T-helper 1 cell treated with Interleukin-12 subunit alpha and Interleukin-12 subunit beta and Interleukin-4 antibody, amounts not matched to agents 30 ng/mL and 1 ng/mL, for 36 hours (primary cell): ENCODE data around the gene GDF2. TPM values are rescaled to one million over a fixed set of nuclear protein-coding genes. Genes with fewer than 3 reads are reported as not detected.

Experiments
- intact Hi-C: fragments of 100-400 bp; cut with micrococcal nuclease; formaldehyde crosslinking; loops from one replicate; pipeline ENCODE4 v1.15.1; 2024
- total RNA-seq: library from RNA; stranded (reverse); gene quantifications from 2 replicates; pipeline ENCODE4 v1.2.3, GENCODE V29; 2022

GDF2 gene
- total RNA-seq, 1 donor from 2014 or later = not detected

DNA sequence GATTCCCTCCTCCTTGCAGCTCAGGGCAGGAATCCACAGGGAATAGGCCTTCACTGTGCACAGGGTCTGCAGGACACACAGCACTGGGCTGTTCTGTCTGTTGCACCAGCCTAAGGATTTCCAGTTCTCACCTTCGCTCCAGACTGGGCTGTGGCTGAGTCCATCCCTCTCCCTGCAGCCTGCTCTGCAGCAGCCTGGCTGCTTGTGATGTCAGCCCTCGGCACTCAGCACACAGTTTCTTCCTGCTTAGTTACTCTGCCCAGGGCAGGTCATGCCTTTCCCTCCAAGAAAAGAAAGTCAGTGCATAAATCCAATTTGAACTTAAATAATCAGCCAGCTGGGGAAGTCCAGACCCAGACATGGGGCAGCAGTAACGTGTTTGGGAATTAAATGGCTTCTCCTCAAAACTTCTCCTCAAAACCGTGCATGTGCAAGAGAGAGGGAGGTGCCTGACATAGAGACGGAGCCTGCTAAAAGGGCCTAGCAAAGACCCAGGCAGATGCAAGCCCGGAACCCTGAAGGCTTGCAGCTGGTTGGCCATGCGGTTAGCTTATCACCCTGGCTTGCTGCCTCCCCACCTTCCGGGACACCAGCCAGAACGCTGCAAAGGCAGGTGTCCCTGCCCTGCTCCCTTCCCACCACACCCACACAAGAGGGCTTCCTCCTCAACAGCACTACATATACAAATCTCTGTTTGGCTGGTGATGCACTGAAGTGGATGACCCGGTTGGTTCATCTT, 10.9 kb upstream of the GDF2 start:
- intact Hi-C loops = loop anchor here (1.0 to 5.0 kb wide), 2 partner anchors 34 to 130 kb away; no protein-coding TSS in a partner anchor

- intact Hi-C loops = loop anchor here (1.0 to 5.0 kb wide), 4 partner anchors 35 to 288 kb away; no protein-coding TSS in a partner anchor
Measured at GRCh38 chr10:47311932-47312662, 10.2 kb upstream of the GDF2 start.

- intact Hi-C loops = loop anchor here (1.0 to 5.0 kb wide), 3 partner anchors 35 to 288 kb away; no protein-coding TSS in a partner anchor
Measured at GRCh38 chr10:47312663-47312995, 9.6 kb upstream of the GDF2 start.

- intact Hi-C loops = loop anchor here (5.0 kb wide), 1 partner anchor 37 kb away; no protein-coding TSS in a partner anchor
Measured at GRCh38 chr10:47314416-47314970, 7.8 kb upstream of the GDF2 start.

DNA sequence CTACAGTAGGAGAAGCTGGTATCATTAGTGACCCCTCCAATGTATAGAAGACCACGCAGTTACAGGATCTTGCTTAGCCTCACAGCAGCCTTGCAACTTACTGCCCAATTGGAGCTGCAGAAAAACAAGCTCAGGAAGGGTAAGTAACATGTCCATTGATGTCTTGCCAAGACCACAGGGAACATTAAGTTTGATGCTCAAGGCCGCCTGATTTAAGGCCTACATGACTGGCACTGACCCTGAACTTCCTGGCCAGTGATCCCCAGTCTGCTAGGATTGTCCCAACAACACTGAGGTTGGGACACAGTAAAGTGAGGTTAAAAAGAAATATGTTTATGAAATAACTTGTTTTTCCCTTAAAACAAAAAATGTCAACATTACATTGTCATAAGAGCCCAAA, 6.8 kb upstream of the GDF2 start:
- intact Hi-C loops = no loop called here

GRCh38 chr10:47316131-47316530, 6.1 kb upstream of the GDF2 start:
- intact Hi-C loops = no loop called here

DNA sequence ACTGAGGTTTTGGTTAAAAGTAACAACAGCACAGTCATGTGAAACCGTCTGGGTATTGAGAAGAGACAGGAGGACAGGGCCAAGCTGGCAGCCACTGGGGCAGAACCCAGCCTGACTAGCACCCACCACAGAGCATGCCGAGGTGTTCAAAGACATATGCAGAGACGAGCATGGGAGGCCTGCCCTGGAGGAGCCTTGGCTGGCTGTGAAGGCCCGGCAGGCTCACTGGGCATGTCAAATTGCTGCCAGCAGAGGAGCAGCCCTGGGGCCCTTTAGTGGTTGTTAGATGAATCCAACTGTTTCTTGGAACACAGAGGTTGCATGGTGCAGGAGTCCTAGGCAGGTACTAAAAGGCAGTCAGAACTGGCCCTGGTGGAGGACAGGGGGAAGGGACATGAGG, 5.0 kb upstream of the GDF2 start:
- intact Hi-C loops = no loop called here

DNA sequence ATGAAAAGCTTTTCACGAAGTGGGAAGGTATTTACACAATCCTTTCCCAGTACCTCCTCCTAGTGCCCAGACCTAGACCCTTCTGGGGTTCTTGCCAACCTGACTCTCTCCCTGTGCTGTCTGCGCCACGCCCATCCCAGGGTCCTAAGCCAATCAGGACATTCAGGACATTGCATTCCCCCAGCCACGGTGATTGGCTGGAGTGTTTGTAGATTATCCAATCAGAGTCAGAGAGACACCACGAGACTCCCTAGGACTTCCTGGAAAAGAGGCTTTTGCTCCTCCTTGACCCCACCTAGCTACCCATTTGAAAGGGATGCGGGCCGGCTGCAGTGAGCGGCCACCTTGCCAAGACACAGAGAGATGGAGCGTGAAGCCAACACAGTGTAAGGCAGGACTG, 3.5 kb upstream of the GDF2 start:
- intact Hi-C loops = no loop called here

DNA sequence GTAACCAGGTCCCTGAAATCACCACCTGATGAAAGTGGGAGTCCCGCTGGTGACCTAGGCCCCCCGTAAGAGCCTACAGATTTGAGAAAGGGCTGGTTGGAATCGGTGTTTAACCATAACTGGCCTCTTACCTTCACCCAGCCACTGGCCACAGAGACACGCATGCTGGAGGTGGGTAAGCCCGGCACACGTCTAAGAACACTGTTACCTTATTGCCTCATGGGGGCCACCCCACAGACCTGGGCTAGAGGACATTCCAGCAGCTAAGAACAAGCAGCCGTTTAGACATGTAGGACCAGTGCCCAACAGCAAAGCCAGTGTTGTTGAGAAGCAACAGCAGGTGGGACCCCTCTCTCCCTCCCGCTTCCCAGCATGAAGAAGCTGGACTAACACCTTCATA, 2.5 kb upstream of the GDF2 start:
- intact Hi-C loops = no loop called here

- intact Hi-C loops = no loop called here
Measured at GRCh38 chr10:47320812-47321211, 1.4 kb upstream of the GDF2 start.

DNA sequence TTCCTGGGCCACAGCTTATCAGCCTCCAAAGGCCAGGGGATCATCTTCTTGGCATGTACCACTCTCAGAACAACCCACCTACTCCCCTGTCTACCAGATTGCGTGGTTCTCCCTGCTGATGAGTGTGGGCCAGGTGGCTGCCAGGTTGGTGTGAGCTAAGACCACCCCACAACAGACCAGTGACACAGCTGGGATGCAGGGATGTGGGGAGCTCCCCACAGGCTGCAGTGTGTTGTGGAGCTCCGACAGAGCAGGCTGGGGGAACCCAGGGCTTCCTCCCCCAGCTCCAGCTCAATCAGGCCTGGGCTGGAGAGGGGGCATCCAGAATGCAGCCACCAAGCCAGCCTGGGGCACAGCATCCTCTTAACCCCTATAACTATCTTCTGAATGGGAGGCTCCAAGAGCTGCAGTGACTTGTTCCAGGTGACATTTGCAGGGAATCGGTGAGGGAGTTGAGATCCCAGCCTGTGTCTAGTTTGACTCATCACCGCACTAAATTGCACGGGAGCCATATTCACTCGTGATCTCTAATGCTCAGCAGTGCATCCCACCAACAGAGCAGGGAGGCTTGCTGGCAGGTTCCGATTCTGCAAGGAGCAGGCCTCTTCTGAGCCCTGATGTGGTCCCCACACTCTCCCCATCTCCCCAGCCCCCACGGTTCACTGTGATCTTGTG, 596 bp upstream of the GDF2 start:
- intact Hi-C loops = no loop called here

GRCh38 chr10:47323087-47323486, 833 bp downstream of the GDF2 start:
- intact Hi-C loops = no loop called here

DNA sequence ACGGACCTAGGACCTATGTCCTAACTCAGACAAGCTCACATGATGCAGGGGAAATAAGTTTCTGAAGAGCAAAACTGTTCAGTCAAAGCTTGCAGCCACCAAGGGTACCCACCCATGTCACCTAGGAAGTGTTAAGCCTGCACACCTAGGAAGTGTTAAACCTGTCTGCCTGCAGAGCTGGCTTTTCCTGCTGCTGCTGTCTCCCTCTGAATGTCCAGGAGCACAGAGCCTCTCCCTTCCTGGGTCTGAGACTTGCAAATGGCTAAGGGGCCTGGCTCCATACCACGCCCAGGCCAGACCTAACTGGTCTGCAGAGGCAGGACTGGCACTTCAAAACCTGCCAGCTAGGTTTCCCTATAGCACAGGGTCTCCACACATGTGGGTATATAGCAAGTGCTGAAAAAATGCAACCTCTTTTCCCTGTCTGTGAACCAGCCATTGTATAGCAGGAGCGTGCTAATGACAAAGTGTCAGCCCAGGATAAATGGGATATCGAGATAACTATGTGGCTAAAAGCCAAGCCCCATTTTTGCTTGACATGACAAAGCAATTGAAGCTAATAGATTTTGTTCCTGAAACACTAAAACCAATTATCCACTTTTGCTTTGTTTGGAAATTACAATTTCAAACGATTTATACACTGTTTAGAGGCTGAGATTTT, 1.5 kb downstream of the GDF2 start:
- intact Hi-C loops = no loop called here

DNA sequence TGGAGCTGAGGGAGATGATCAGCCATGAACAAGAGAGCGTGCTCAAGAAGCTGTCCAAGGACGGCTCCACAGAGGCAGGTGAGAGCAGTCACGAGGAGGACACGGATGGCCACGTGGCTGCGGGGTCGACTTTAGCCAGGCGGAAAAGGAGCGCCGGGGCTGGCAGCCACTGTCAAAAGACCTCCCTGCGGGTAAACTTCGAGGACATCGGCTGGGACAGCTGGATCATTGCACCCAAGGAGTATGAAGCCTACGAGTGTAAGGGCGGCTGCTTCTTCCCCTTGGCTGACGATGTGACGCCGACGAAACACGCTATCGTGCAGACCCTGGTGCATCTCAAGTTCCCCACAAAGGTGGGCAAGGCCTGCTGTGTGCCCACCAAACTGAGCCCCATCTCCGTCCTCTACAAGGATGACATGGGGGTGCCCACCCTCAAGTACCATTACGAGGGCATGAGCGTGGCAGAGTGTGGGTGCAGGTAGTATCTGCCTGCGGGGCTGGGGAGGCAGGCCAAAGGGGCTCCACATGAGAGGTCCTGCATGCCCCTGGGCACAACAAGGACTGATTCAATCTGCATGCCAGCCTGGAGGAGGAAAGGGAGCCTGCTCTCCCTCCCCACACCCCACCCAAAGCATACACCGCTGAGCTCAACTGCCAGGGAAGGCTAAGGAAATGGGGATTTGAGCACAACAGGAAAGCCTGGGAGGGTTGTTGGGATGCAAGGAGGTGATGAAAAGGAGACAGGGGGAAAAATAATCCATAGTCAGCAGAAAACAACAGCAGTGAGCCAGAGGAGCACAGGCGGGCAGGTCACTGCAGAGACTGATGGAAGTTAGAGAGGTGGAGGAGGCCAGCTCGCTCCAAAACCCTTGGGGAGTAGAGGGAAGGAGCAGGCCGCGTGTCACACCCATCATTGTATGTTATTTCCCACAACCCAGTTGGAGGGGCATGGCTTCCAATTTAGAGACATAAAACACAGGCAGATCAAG, 3.3 kb downstream of the GDF2 start:
- intact Hi-C loops = no loop called here

GRCh38 chr10:47326306-47326926, 4.2 kb downstream of the GDF2 start:
- intact Hi-C loops = no loop called here

GRCh38 chr10:47326927-47327330, 4.7 kb downstream of the GDF2 start:
- intact Hi-C loops = no loop called here

GRCh38 chr10:47329855-47330254, 7.6 kb downstream of the GDF2 start:
- intact Hi-C loops = no loop called here

- intact Hi-C loops = no loop called here
Measured at GRCh38 chr10:47330366-47330765, 8.1 kb downstream of the GDF2 start.

DNA sequence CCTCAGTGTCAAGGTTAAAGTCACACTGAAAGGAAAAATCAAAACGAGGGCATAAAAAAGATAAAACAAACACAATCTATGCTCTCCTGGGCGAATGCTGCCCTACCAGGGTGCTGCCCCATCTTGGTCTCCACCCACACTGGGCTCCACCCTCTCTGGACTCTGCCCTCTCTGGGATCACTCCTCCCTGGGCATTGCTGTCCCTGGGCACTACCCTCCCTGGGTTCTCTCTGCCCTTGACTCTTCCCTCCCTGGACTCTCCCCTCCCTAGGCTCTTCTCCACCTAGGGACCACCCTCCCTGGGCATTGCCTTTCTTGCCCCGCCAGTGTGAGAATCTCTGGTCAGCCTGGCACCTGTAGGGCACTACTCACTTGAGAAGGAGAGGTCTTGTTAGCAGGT, 8.6 kb downstream of the GDF2 start:
- intact Hi-C loops = no loop called here

DNA sequence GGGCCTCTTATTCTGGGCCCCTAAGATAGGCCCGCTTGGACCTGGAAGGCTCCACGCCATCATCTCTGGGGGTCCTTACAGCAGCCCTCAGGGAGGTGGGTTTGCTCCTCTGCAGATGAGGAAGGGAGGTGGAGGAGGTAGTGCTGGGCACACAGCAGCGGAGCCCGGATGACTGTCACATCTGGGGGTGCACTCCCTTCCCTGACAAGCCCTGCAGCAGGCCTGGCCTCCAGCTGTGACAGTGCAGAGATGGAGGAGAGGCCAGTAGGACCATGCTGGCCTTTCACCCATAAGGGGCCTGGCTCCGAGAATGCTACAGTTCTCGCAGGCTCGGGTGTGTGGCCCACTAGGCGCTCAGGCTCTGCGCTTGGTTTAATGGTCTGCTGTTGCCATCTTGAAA, 9.2 kb downstream of the GDF2 start:
- intact Hi-C loops = no loop called here
